Stimulated activated CD4-positive, alpha-beta T cell treated with anti-CD3 and anti-CD28 coated beads, Interleukin-12 subunit alpha, Interleukin-12 subunit beta, amount 100 ng/mL, for 4 hours (primary cell): ENCODE data around the gene NUDT16L1.
"Not testable (repeated sequence)": the region's sequence is repeated elsewhere in the genome, so short reads cannot be mapped to it uniquely, and the experiment has no call there.

ENCODE experiments used
- DNase-seq: peaks from one replicate; pipeline ENCODE4 v3.0.0-alpha.2; 2020

Gene NUDT16L1

DNA sequence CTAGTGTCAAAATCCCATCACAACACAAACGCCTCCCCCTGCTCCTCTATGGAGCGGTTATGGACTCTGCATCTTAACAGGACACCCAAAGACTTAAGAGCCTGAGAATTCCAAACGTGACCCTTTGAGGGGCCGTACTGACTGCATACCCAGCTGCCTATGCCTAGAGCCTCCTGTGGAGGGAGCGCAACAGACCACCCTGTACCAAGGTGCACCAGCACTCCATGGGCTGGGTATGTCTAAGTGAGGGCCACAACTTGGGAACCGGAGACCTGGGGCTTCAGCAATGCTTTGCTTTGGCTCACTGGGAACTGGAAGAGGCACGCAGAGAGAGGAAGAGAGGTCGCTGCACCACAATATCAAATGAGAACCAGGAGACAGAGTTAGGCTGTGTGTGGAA lies 35.3 kb downstream of the NUDT16L1 start:
- no peak for DNase-seq

DNA sequence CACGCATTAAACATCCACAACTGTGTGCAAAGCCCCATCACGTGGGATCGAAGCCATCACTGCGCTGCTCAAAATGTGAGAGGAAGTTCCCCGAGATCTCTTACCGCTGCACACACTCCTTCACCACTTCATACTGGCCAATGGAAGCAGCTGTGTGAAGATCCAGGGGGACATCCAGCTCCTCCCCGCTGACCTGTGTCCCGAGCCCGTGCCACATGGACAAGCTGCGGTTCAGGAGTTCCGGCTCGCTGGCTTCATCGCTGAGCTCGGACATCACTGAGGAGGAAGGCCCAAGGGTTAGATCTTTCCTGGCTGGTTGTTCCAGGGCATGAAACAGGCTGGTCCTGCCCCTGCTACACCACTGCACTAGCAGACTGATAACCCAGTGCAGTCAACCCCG lies 36.5 kb downstream of the NUDT16L1 start:
- no peak for DNase-seq

DNA sequence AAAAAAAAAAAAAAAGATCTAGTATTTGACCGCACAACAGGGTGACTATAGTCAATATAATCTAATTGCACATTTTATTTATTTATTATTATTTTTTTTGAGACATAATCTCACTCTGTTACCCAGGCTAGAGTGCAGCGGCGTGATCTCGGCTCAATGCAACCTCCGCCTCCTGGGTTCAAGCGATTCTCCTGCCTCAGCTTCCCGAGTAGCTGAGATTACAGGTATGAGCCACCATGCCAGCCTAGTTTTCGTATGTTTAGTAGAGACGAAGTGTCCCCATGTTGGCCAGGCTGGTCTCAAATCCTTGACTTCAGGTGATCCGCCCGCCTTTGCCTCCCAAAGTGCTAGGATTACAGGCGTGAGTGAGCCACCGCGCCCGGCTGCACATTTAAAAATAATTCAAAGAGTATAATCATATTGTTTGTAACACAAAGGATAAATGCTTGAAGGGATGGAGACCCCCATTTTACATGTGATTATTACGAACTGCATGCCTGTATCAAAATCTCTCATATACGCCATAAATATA lies 39.9 kb downstream of the NUDT16L1 start:
- no peak for DNase-seq

DNA sequence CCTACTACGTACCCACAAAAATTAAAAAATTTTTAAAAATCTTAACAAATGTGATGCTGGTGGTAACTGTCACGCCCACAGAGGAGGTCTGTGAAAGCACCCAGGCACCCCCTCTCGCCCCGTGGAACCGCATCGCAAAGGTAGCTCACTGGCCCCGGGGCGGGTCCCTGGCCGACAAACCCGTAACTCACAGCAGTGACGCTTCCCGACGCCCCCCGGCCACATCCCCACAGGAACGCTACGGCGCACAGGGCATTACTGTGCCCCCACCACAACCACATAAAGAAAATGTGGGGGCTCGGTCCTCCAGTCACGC lies 40.3 kb downstream of the NUDT16L1 start:
- DNase-seq: peak; percentile 18

DNA sequence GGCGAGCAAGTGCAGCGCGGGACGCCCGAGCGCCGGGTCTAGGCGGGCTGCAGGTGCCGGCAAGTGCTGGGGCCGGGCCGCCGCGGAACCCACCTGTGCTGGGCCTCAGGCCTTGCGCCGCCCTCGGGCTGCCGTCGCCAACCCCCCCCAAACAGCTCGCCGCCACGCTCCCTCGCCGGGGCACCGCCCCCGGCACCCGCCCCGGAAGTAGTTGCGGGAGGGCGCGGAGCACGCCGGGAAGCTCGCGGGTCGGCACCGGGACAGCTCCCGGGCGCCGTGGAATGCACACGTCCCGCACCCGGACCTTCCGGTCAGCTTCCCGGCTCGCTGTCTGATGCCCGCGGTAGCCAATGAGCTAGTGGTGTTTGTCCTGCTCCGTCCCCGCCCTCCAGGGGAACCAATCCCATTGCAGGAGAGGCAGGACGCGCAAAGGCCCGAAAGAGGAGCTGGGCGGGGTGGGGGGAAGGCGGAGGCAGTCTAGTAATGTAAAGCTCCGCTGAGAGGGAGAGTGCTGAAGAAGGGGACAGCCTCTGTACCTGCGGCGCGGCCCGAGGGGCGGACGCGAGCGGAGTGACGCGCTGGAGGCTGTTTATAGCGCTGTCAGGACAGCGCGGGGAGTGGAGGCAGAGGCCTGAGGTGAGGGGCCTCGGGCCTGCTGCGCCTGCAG lies 40.8 kb downstream of the NUDT16L1 start, which contains the start of the genes ANKS3 and DNAAF8:
ANKS3 (minus strand) TSS at position 209 of the 667 bp plus-strand sequence. CDS start 4,122 bp downstream, outside the sequence.
DNAAF8 (plus strand) TSS at position 475 of the 667 bp plus-strand sequence. CDS start 1,978 bp downstream, outside the sequence.
- peak; percentile 74 for DNase-seq

DNA sequence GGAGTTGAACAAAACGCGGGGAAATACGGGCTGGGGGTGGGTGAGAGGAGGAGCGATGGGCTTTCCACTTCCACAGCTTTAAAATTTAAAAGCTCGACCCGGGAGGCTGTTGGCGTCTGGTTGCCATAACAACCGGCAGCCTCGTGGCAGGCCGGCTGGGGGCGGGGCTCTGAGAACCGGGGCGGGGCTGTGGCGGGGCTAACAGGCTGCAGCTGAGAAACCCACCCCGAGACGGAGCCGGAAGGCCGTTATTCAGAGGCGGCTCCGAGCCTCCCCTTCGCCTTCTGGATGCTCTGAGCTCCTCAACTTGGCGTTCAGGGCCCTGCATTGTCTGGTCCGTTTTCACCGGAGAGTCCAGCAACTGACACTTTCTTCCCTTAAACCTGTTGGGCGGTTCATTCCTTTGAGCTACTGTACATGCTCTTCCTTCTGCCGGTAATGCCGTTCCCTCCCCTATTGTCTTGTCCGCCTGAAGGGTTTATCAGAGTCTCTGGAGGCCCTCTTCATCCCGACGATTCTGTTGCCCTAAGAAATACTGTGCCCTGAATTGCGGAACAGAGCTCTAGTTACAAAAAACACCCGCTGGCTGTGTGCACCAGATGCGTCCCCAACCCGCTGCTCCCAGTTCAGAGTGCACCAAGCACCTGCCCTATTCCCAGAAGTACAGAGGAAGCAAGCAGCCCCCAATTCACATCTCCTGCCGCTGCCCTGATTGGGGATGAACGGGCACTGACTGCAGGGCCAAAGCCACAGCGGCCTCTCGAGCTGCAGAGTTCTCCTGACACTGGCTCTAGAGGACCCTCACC lies 41.6 kb downstream of the NUDT16L1 start:
- peak; percentile 95 for DNase-seq

DNA sequence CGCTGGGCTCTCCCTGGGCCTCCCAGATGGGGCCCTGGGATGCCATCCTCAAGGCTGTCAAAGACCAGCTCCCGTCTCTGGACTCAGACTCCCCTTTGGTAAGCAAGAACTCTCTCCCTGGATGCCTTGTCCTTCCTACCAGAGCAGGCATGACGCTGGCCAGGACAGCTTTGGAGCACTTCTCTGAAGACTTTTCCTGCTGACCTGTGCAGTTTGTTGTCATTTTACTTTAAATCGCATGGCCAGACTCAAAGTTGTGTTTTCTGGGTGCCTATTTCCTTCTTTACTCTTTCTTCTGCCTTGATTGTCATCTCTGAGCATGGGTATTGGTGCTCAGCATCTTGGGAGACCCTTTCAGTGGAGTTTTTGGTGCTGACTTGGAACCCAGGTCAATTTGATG lies 43.2 kb downstream of the NUDT16L1 start:
- no peak for DNase-seq

DNA sequence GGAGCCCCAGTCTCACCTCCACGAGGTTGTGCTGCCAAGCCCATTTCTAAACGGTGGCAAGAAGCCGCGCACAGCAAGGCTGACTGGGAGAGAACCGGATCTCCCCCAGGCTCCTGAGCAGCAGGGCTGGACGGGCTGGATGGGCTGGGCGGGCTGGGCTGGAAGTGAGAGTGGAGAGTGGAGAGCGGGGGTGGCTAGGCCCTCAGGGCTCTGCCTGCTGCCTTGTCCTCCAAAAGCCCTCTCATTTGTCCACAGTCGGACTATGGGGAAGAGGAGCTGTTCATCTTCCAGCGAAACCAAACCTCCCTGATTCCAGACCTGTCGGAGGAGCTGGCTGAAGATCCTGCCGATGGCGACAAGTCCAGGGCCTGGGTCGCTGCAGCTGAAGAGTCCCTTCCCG lies 44.2 kb downstream of the NUDT16L1 start:
- no peak for DNase-seq

DNA sequence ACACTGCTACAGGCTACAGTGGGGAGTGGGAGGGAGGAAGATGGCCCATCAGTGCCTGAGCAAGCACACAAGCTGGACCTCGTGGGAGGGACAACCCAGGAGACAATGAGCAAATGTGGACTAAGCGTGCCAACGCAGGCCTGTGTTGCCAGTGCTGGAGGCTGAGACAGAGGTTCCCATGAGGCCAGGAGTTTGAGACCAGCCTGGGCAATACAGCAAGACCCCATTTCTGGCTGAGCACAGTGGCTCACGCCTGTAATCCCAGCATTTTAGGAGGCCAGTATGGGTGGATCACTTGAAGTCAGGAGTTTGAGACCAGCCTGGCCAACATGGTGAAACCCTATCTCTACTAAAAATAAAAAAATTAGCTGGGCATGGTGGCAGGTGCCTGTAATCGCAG lies 45.0 kb downstream of the NUDT16L1 start:
- DNase-seq: not testable (repeated sequence)

DNA sequence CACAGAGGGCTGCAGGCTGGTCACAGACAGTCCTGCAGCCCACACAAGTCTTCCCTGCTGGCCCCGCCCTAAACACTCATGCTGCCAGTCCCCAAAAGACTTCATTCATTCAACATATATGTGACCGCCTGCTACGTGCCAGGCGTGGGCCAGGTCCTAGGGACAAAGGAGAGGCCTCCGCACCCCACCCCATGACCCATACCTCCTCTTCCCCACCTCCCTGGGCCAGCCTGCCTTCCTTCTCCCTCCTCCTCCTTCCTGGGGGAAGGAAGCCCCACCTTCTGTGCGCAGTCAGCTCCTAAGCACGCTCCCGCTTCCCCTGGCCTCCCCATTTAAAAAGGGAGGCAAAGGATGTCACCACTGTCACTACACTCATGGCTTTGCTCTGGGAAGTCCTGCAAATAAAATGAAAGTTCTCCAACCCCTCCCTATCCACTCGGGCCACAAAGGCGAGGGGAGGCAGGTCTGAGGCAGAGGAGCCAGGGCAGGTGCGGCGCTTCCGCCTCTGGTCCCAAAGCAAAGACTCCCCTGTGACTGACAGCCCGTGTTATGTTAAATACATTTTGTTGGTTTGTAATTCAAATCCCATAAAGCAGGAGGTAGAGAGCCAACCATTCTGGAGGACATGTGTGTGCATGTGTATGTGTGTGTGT lies 50.0 kb downstream of the NUDT16L1 start:
- no peak for DNase-seq

DNA sequence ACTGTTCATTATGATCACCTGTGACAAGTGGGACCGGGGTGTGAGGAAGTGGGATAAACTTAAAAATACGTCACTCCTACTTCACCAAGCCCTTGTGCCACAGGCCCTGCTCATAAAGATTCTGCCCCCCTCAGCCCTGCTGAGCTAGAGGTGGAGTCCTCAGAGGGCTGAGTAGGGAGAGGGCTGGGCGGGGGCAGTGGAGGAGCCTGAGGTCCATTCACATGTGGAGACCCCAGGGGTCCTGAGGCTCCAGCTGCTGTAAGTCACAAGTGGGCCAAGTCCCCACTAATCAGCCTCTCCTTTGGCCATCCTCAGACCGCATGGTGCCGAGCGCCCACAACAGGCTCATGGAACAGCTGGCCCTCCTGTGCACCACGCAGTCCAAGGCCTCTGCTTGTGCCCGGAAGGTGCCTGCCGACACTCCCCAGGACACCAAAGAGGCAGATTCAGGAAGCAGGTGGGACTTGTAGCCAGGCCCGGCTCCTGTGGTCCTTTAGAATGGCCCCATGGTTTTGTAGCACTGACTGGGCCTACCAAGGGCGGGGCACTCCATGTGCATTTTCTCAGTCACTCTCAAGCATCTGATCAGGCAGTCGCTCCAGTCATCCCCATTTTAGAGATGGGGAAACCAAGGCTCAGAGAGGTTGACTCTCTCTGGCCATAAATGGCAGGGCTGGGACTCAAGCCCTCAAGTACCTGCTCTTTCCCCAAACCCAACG lies 51.4 kb downstream of the NUDT16L1 start:
- no peak for DNase-seq

DNA sequence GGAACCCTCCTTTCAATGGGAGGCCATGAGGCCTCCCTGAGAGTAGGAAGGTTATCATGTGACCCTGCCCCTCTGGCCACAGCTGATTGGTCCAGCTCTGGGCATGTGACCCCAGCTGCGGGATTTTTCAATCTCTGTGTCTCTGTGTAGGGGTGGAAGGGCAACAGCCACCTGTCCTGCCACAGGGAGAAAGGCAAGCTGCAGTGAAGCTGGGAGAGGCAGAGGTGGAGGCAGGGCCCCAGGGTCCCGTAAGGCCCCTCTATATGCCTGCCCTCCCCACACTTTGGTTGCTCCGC lies 51.9 kb downstream of the NUDT16L1 start:
- no peak for DNase-seq
